Endothelial cell of umbilical vein (primary cell): Measurements from ENCODE around the gene TRAPPC6A. TPM values are rescaled to one million over a fixed set of nuclear protein-coding genes. Genes with fewer than 3 reads are reported as not detected.

Source experiments
- BruUV-seq: library from RNA; stranded (reverse); fragments of 400-500 nt; replicated peaks from 2 replicates; lab custom pipeline; 2021; lab: Mats Ljungman, UMichigan
- CTCF ChIA-PET: fragments of 300-600, 350-600 bp; sonication (Branson Sonifier 250); formaldehyde crosslinking; loops from one replicate; lab custom pipeline; 2021; ENCODE audit warnings: antibody characterized with exemption, inconsistent platforms; lab: Charles Lee
- POLR2A ChIA-PET: fragments of 300-600, 350-600 bp; sonication (Branson Sonifier 250); formaldehyde crosslinking; loops from one replicate; lab custom pipeline; 2021; ENCODE audit warnings: antibody characterized with exemption, inconsistent platforms; lab: Charles Lee
- DNase-seq: peaks from one replicate; pipeline ENCODE4 v3.0.0-alpha.2; 2011; ENCODE audit warnings: low read depth, low spot score
- FAIRE-seq: peaks from 2 replicates; lab custom pipeline; 2011; peaks lifted over from hg19 to GRCh38; lab: Jason Lieb, UNC
- H2AFZ ChIP-seq: 2 replicates; pipeline ENCODE4 v1.6.0; 2012; ENCODE audit warnings: low read depth, low read length, control low read depth, inconsistent platforms
- H3K27ac ChIP-seq: 2 replicates; pipeline ENCODE4 v1.5.1; 2011; ENCODE audit warnings: low read depth, mild to moderate bottlenecking, control low read depth, low read length, moderate library complexity; ENCODE audit not compliant: insufficient read depth
- H3K27me3 ChIP-seq, 2 experiments: 2 replicates each; pipeline versions ENCODE4 v1.6.0 to v1.6.1; 2011; ENCODE audit warnings: low read length in 2 of 2, mixed read lengths in 1 of 2; ENCODE audit not compliant: control insufficient read depth in 2 of 2, insufficient read depth in 2 of 2
- H3K36me3 ChIP-seq, 2 experiments: 2 replicates in 1 of 2; 3 replicates in 1 of 2; pipeline ENCODE4 v1.5.1; 2011; ENCODE audit warnings: low read length in 2 of 2, mild to moderate bottlenecking in 1 of 2, moderate library complexity in 1 of 2; ENCODE audit not compliant: control insufficient read depth in 2 of 2, insufficient read depth in 2 of 2; ENCODE audit errors: extremely low read depth in 1 of 2
- H3K4me1 ChIP-seq: 3 replicates; pipeline ENCODE4 v1.5.1; 2011; ENCODE audit warnings: mild to moderate bottlenecking, low read length; ENCODE audit not compliant: control insufficient read depth, insufficient read depth; ENCODE audit errors: extremely low read depth
- H3K4me2 ChIP-seq: 2 replicates; pipeline ENCODE4 v1.6.1; 2011; ENCODE audit warnings: low read length, control low read depth, mixed read lengths; ENCODE audit not compliant: insufficient read depth
- H3K4me3 ChIP-seq, 3 experiments: fragments of 200-600 bp in 1 of 3; sonication (generic), shearing (Covaris generic) in 1 of 3; replicated peaks in 1 of 3; 2 replicates each; pipeline ENCODE4 v1.5.1; 2011 to 2016; ENCODE audit warnings: control low read depth in 3 of 3, low read length in 3 of 3, mild to moderate bottlenecking in 2 of 3, inconsistent platforms in 1 of 3, low read depth in 1 of 3, moderate library complexity in 1 of 3; ENCODE audit not compliant: insufficient read depth in 1 of 3
- H3K79me2 ChIP-seq: 2 replicates; pipeline ENCODE4 v1.6.0; 2012; ENCODE audit warnings: low read length, inconsistent platforms; ENCODE audit not compliant: control insufficient read depth, insufficient read depth
- H3K9ac ChIP-seq: replicated peaks from 2 replicates; pipeline ENCODE3; 2011; ENCODE audit warnings: low read length, control low read depth; ENCODE audit not compliant: insufficient read depth; ENCODE audit errors: extremely low read depth
- H3K9me1 ChIP-seq: replicated peaks from 3 replicates; pipeline ENCODE4 v1.6.0; 2011; ENCODE audit warnings: mild to moderate bottlenecking, low read length; ENCODE audit not compliant: control insufficient read depth, insufficient read depth; ENCODE audit errors: extremely low read depth
- H3K9me3 ChIP-seq: replicated peaks from 2 replicates; pipeline ENCODE4 v1.5.1; 2012; ENCODE audit warnings: low read length, inconsistent platforms; ENCODE audit not compliant: control insufficient read depth, insufficient read depth
- H4K20me1 ChIP-seq: replicated peaks from 2 replicates; pipeline ENCODE3; 2011; ENCODE audit warnings: mild to moderate bottlenecking, low read length; ENCODE audit not compliant: control insufficient read depth, insufficient read depth; ENCODE audit errors: extremely low read depth
- FOS ChIP-seq: IDR thresholded peaks from 2 replicates; pipeline ENCODE4 v1.6.1; 2011; ENCODE audit warnings: mild to moderate bottlenecking, low read length, moderate library complexity, borderline replicate concordance; ENCODE audit not compliant: insufficient read depth
- GATA2 ChIP-seq: IDR thresholded peaks from 2 replicates; pipeline ENCODE4 v1.7.0; 2011; ENCODE audit warnings: low read depth, mild to moderate bottlenecking, moderate library complexity, mixed read lengths, low read length; ENCODE audit not compliant: insufficient read length, insufficient read depth
- MYC ChIP-seq: IDR thresholded peaks from one replicate; pipeline ENCODE4 v1.6.1; 2011; ENCODE audit warnings: mild to moderate bottlenecking, low read depth, low read length
- dilution Hi-C: fragments of 300-500 bp; cut with MboI; formaldehyde crosslinking; loops from one replicate; pipeline ENCODE4 v1.15.0; 2019; ENCODE audit warnings: low sequenced_read_pairs; ENCODE audit not compliant: extremely low pct_ligation_motif_present
- intact Hi-C: fragments of 100-400 bp; cut with micrococcal nuclease; formaldehyde crosslinking; loops from one replicate; pipeline ENCODE4 v1.10.0; 2022
- polyA plus RNA-seq, 4 experiments: library from polyadenylated mRNA; depleted of rRNA in 3 of 4; stranded (reverse) in 3 of 4; unstranded in 1 of 4; fragments of >200 nt; gene quantifications; 2 replicates each; pipeline versions ENCODE4 v1.2.1 to v1.2.3, GENCODE V29; 2011 to 2012; ENCODE audit warnings: missing spikeins in 1 of 4
- total RNA-seq: library from RNA; stranded (reverse); gene quantifications from 2 replicates; pipeline ENCODE4 v1.2.3, GENCODE V29; 2021
- TF ChIP-seq, protein P1 (sequence below): IDR thresholded peaks from 2 replicates; pipeline ENCODE4 v1.6.1; 2011; ENCODE audit not compliant: insufficient read depth, insufficient read length

The TRAPPC6A gene
- total and polyA plus RNA-seq, 2 donors (not counting 3 experiments of a cell fraction or from before 2014, with no cell fraction given) = 18.1 to 45.4 TPM

DNA sequence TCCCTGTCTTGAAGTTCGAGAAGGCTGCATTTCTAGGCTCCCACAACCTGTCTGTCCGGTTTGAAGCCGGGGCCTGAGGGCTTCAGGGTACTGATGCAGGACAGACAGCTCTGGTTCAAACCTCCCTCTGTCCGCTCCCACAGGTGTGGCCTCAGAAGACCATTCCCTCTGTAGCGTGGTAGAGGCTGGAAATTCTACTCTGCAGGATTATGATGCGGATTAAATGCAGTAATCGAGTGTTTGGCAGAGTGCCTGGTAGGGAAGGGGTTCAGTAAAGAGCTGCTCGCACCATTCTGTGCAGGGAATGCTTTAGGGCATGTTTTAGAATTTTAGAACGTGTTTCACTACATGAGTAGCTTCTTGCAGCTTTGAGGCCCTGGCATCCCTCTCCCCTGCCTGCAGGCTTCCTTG, 54.6 kb downstream of the TRAPPC6A start:
- CTCF ChIA-PET = interaction anchor here (0.7 to 2.8 kb wide), 2 partner anchors 20 to 31 kb away, joined by 3 to 21 read pairs; partner anchors contain the start of gene PPP1R37
- H2AFZ ChIP-seq = no peak overlapping the region
- no peaks in the 10 kb centered on the region for H3K36me3 ChIP-seq
- dilution Hi-C loops = no loop called here
- no peaks in the 10 kb centered on the region for H3K9me1 ChIP-seq
- DNase-seq (no peak), FAIRE-seq (no peak)
- TF ChIP-seq GATA2 = no peak
- no peak for TF ChIP-seq FOS
- TF ChIP-seq MYC = no peak
- BruUV-seq = no TSS peak
- no peaks in the 10 kb centered on the region for H3K4me1 ChIP-seq
- no peak overlapping the region for H3K27ac ChIP-seq
- H3K4me2 ChIP-seq = no peak overlapping the region
- H3K27me3 ChIP-seq = no peaks in the 10 kb centered on the region
- H3K9me3 ChIP-seq = no peaks in the 10 kb centered on the region
- POLR2A ChIA-PET = interaction anchor here (0.7 kb wide), 1 partner anchor 130 kb away, joined by 3 read pairs; no protein-coding TSS in a partner anchor
- H4K20me1 ChIP-seq = no peaks in the 10 kb centered on the region
- no peak overlapping the region for H3K4me3 ChIP-seq
- peaks cover 34% of the 10 kb centered on the region for H3K79me2 ChIP-seq
- no peak overlapping the region for H3K9ac ChIP-seq
- intact Hi-C loops = no loop called here

GRCh38 chr19:45122832-45123231, 55.2 kb downstream of the TRAPPC6A start:
- Histone ChIP-seq H3K9me3 (no peaks in the 10 kb centered on the region), H3K9ac (no peak overlapping the region), H3K4me3 (no peak overlapping the region), H3K27me3 (no peaks in the 10 kb centered on the region), H4K20me1 (no peaks in the 10 kb centered on the region), H3K4me1 (no peaks in the 10 kb centered on the region), H3K36me3 (no peaks in the 10 kb centered on the region), H3K4me2 (no peak overlapping the region), H3K9me1 (no peaks in the 10 kb centered on the region), H3K27ac (no peak overlapping the region), H2AFZ (no peak overlapping the region), H3K79me2 (peaks cover 35% of the 10 kb centered on the region)
- FAIRE-seq (no peak), DNase-seq (no peak)
- CTCF ChIA-PET = interaction anchor here (0.7 kb wide), 1 partner anchor 19 kb away, joined by 3 read pairs; no protein-coding TSS in a partner anchor
- TF ChIP-seq FOS (no peak), MYC (no peak), GATA2 (no peak)
- TF ChIP-seq, protein P1, sequence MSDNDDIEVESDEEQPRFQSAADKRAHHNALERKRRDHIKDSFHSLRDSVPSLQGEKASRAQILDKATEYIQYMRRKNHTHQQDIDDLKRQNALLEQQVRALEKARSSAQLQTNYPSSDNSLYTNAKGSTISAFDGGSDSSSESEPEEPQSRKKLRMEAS = no peak
- intact Hi-C loops (no loop called here), dilution Hi-C loops (no loop called here)
- POLR2A ChIA-PET = no interaction called here
- BruUV-seq = no TSS peak
